Measurements from ENCODE around the gene XBP1. TPM values are rescaled to one million over a fixed set of nuclear protein-coding genes. Genes with fewer than 3 reads are reported as not detected.
"Not testable (repeated sequence)": the region's sequence is repeated elsewhere in the genome, so short reads cannot be mapped to it uniquely, and the experiment has no call there.

The XBP1 gene
- polyA plus RNA-seq (2011; rRNA removed), result 193 and 205 TPM in 2 replicates
- polyA minus RNA-seq (2011; rRNA and poly(A)+ RNA removed), result 222 and 244 TPM in 2 replicates

- H3K27me3 ChIP-seq (ENCODE audit: control insufficient read depth, insufficient read depth, low read length), result no peaks in the 10 kb centered on the region
- ChIA-PET POLR2A (interaction anchor here (0.5 to 2.8 kb wide), 18 partner anchors 8 to 881 kb away, joined by 3 to 11 read pairs (median 4); partner anchors contain the start of genes CCDC117, PITPNB and TTC28), CTCF (interaction anchor here (0.8 kb wide), 1 partner anchor 9 kb away, joined by 3 read pairs; no protein-coding TSS in a partner anchor)
- H3K9me3 ChIP-seq (ENCODE audit: control insufficient read depth, insufficient read depth, low read length), result no peaks in the 10 kb centered on the region; the same call in 1 of the 2 replicates
- peak; percentile 84 for DNase-seq (ENCODE audit: low read depth, low spot score)
- peak within 1 kb of the TSS; percentile 73 for H3K4me3 ChIP-seq (ENCODE audit: low read depth, low read length)
- no peak for TF ChIP-seq CTCF (IDR thresholded peaks at IDR 0.05; ENCODE audit: low read depth, low read length)
- peak within 1 kb of the TSS; percentile 100 for H3K27ac ChIP-seq (ENCODE audit: low read depth, low read length)
Observed at GRCh38 chr22:28800308-28801041, at the start of gene XBP1. TSS of gene XBP1 (minus strand) at chr22:28800569.

- Histone ChIP-seq H3K27me3 (ENCODE audit: control insufficient read depth, insufficient read depth, low read length) (no peaks in the 10 kb centered on the region), H3K27ac (ENCODE audit: low read depth, low read length) (no peak overlapping the region), H3K4me3 (ENCODE audit: low read depth, low read length) (no peak overlapping the region), H3K9me3 (ENCODE audit: control insufficient read depth, insufficient read depth, low read length) (peaks cover 17% of the 10 kb centered on the region)
- DNase-seq (ENCODE audit: low read depth, low spot score), result no peak
- POLR2A ChIA-PET, result no interaction called here
- CTCF ChIA-PET, result interaction anchor here (1.0 kb wide), 1 partner anchor 32 kb away, joined by 3 read pairs; no protein-coding TSS in a partner anchor
- no peak for TF ChIP-seq CTCF (IDR thresholded peaks at IDR 0.05; ENCODE audit: low read depth, low read length)
Observed at GRCh38 chr22:28846994-28847393, 46.6 kb upstream of the XBP1 start.

GRCh38 chr22:28844277-28844676 lies 43.9 kb upstream of the XBP1 start:
- CTCF ChIA-PET; H3K27me3 ChIP-seq (ENCODE audit: control insufficient read depth, insufficient read depth, low read length): not testable (repeated sequence)
- POLR2A ChIA-PET, result interaction anchor here (0.7 kb wide), 1 partner anchor 777 kb away, joined by 10 read pairs; no protein-coding TSS in a partner anchor

GRCh38 chr22:28843633-28844032 lies 43.3 kb upstream of the XBP1 start:
- CTCF ChIA-PET, result no interaction called here
- no peaks in the 10 kb centered on the region for H3K27me3 ChIP-seq (ENCODE audit: control insufficient read depth, insufficient read depth, low read length)
- no peak overlapping the region for H3K4me3 ChIP-seq (ENCODE audit: low read depth, low read length)
- POLR2A ChIA-PET, result interaction anchor here (0.7 kb wide), 1 partner anchor 776 kb away, joined by 10 read pairs; no protein-coding TSS in a partner anchor
- TF ChIP-seq CTCF (IDR thresholded peaks at IDR 0.05; ENCODE audit: low read depth, low read length), result no peak
- no peak for DNase-seq (ENCODE audit: low read depth, low spot score)
- no peak overlapping the region for H3K27ac ChIP-seq (ENCODE audit: low read depth, low read length)
- peaks cover 17% of the 10 kb centered on the region for H3K9me3 ChIP-seq (ENCODE audit: control insufficient read depth, insufficient read depth, low read length)

More at GRCh38 chr22:28844277-28844676, 43.9 kb upstream of the XBP1 start:
- peaks cover 17% of the 10 kb centered on the region for H3K9me3 ChIP-seq (ENCODE audit: control insufficient read depth, insufficient read depth, low read length)
- not testable (repeated sequence) for H3K4me3 ChIP-seq (ENCODE audit: low read depth, low read length); DNase-seq (ENCODE audit: low read depth, low spot score); H3K27ac ChIP-seq (ENCODE audit: low read depth, low read length)

GRCh38 chr22:28841111-28841510 lies 40.7 kb upstream of the XBP1 start:
- Histone ChIP-seq H3K27ac (ENCODE audit: low read depth, low read length) (no peak overlapping the region), H3K9me3 (ENCODE audit: control insufficient read depth, insufficient read depth, low read length) (peaks cover under 1% of the 10 kb centered on the region; the same call in 1 of the 2 replicates), H3K27me3 (ENCODE audit: control insufficient read depth, insufficient read depth, low read length) (no peaks in the 10 kb centered on the region), H3K4me3 (ENCODE audit: low read depth, low read length) (no peak overlapping the region)
- DNase-seq (ENCODE audit: low read depth, low spot score), result no peak
- CTCF ChIA-PET, result interaction anchor here (1.5 kb wide), 1 partner anchor 11 kb away, joined by 4 read pairs; no protein-coding TSS in a partner anchor
- POLR2A ChIA-PET, result no interaction called here
- peak; percentile 14; the same call in 1 of the 2 replicates for TF ChIP-seq CTCF (IDR thresholded peaks at IDR 0.05; ENCODE audit: low read depth, low read length)

Data from AG04450 (cell line).